PC-3 (cell line): ENCODE measurements around the gene CILP. TPM values are rescaled to one million over a fixed set of nuclear protein-coding genes. Genes with fewer than 3 reads are reported as not detected.

Source experiments
- ATAC-seq: fragments of 200-7000 bp; cut with Tn5 transposase; 2 replicates; pipeline ENCODE4 v1.9.1; 2020; ENCODE audit warnings: mild to moderate bottlenecking, moderate library complexity
- BruUV-seq: library from RNA; stranded (reverse); fragments of 400-500 nt; replicated peaks from 2 replicates; lab custom pipeline; 2021; lab: Mats Ljungman, UMichigan
- CTCF ChIA-PET: fragments of 300-600 bp; sonication (Branson Sonifier 250); formaldehyde crosslinking; loops from one replicate; lab custom pipeline; 2022; ENCODE audit warnings: antibody characterized with exemption; lab: Charles Lee
- POLR2A ChIA-PET: fragments of 300-600 bp; sonication (Branson Sonifier 250); formaldehyde crosslinking; loops from one replicate; lab custom pipeline; 2022; ENCODE audit warnings: antibody characterized with exemption; ENCODE audit not compliant: unreplicated experiment; lab: Charles Lee
- DNase-seq: peaks from one replicate; pipeline ENCODE4 v3.0.0-alpha.2; 2015
- H2AFZ ChIP-seq: fragments of 300-600 bp; sonication (generic); 2 replicates; pipeline ENCODE4 v1.6.0; 2016; ENCODE audit warnings: antibody characterized with exemption, low read length
- H3F3A ChIP-seq: fragments of 300-600 bp; sonication (generic); one replicate; pipeline ENCODE4 v1.6.0; 2017; ENCODE audit warnings: antibody characterized with exemption, low read length, control low read depth, mild to moderate bottlenecking; ENCODE audit not compliant: unreplicated experiment
- H3K27ac ChIP-seq: fragments of 300-600 bp; sonication (generic); 2 replicates; pipeline ENCODE4 v1.5.1; 2016; ENCODE audit warnings: mild to moderate bottlenecking, low read length
- H3K27me3 ChIP-seq: fragments of 300-600 bp; sonication (generic); 2 replicates; pipeline ENCODE4 v1.6.1; 2016; ENCODE audit warnings: low read length, mixed read lengths
- H3K36me3 ChIP-seq: fragments of 300-600 bp; sonication (generic); 2 replicates; pipeline ENCODE4 v1.6.1; 2016; ENCODE audit warnings: low read depth, mixed run types, low read length, mixed read lengths
- H3K4me1 ChIP-seq: fragments of 300-600 bp; sonication (generic); 2 replicates; pipeline ENCODE4 v1.5.1; 2016; ENCODE audit warnings: low read length; ENCODE audit not compliant: insufficient read depth
- H3K4me2 ChIP-seq: fragments of 300-600 bp; sonication (generic); 2 replicates; pipeline ENCODE4 v1.6.0; 2016; ENCODE audit warnings: low read length
- H3K4me3 ChIP-seq: fragments of 300-600 bp; sonication (generic); 2 replicates; pipeline ENCODE4 v1.5.1; 2016; ENCODE audit warnings: mild to moderate bottlenecking, low read length, mixed read lengths
- H3K79me2 ChIP-seq: fragments of 300-600 bp; sonication (generic); 2 replicates; pipeline ENCODE4 v1.6.1; 2017; ENCODE audit warnings: low read length, mixed read lengths
- H3K9ac ChIP-seq: fragments of 300-600 bp; sonication (generic); 2 replicates; pipeline ENCODE4 v1.6.0; 2016; ENCODE audit warnings: mild to moderate bottlenecking, low read length
- H3K9me2 ChIP-seq: fragments of 300-600 bp; sonication (generic); replicated peaks from 2 replicates; pipeline ENCODE4 v1.6.1; 2016; ENCODE audit warnings: mixed run types, low read length, mixed read lengths
- H3K9me3 ChIP-seq: fragments of 300-600 bp; sonication (generic); 2 replicates; pipeline ENCODE4 v1.6.1; 2016; ENCODE audit warnings: low read length, mixed read lengths
- H4K20me1 ChIP-seq: fragments of 300-600 bp; sonication (generic); 2 replicates; pipeline ENCODE4 v1.6.1; 2016; ENCODE audit warnings: low read length, mixed read lengths
- EZH2 ChIP-seq: fragments of 300-600 bp; sonication (generic); IDR thresholded peaks from one replicate; pipeline ENCODE4 v1.6.1; 2017; ENCODE audit warnings: antibody characterized with exemption, mild to moderate bottlenecking, low read length; ENCODE audit not compliant: unreplicated experiment
- EZH2phosphoT487 ChIP-seq: fragments of 300-600 bp; sonication (generic); IDR thresholded peaks from 2 replicates; pipeline ENCODE4 v1.6.1; 2018; ENCODE audit warnings: mild to moderate bottlenecking, antibody characterized with exemption, low read length, borderline replicate concordance
- intact Hi-C: fragments of 100-400 bp; cut with micrococcal nuclease; formaldehyde crosslinking; loops from 2 replicates; pipeline ENCODE4 v1.9.0; 2023
- total RNA-seq: library from RNA; depleted of rRNA; stranded (reverse); fragments of >200 nt; gene quantifications from 2 replicates; pipeline ENCODE4 v1.2.3, GENCODE V29; 2014
- TF ChIP-seq, protein P1 (sequence below): fragments of 300-600 bp; sonication (generic); conservative IDR thresholded peaks from 2 replicates; pipeline ENCODE4 v1.5.1; 2017; ENCODE audit warnings: antibody characterized with exemption, low read depth, mild to moderate bottlenecking, low read length

Gene CILP
- total RNA-seq, 1 experiment from 2014 or later = not detected

DNA sequence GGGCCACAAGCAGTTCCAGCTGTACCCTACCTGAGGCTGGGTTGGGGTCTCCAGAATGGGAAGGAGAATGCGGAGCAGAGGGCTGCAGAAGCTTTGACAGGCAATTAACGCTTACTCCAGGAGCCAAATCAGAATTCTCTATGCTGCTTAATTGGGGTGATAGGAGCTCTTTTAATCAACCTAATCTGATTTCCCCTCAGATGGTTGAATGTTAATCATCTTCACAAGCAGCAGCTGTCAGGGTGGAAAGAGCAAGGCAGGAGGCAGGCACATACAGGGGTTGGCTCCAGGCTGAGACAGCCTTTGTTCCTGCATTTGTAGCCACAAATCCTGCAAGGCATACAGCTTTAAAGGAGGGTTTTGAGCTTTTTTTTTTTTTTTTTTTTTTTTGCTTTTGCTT is 2.6 kb downstream of the CILP start:
- Histone ChIP-seq H3K27ac (no peak overlapping the region), H3K9me3 (no peaks in the 10 kb centered on the region), H3K4me3 (no peak overlapping the region), H3K36me3 (no peaks in the 10 kb centered on the region), H3K9ac (no peak overlapping the region), H3K9me2 (no peaks in the 10 kb centered on the region), H3K79me2 (no peaks in the 10 kb centered on the region), H3F3A (no peaks in the 10 kb centered on the region), H3K27me3 (no peaks in the 10 kb centered on the region), H4K20me1 (no peaks in the 10 kb centered on the region), H3K4me2 (no peak overlapping the region), H2AFZ (no peak overlapping the region), H3K4me1 (no peaks in the 10 kb centered on the region)
- TF ChIP-seq, protein P1, sequence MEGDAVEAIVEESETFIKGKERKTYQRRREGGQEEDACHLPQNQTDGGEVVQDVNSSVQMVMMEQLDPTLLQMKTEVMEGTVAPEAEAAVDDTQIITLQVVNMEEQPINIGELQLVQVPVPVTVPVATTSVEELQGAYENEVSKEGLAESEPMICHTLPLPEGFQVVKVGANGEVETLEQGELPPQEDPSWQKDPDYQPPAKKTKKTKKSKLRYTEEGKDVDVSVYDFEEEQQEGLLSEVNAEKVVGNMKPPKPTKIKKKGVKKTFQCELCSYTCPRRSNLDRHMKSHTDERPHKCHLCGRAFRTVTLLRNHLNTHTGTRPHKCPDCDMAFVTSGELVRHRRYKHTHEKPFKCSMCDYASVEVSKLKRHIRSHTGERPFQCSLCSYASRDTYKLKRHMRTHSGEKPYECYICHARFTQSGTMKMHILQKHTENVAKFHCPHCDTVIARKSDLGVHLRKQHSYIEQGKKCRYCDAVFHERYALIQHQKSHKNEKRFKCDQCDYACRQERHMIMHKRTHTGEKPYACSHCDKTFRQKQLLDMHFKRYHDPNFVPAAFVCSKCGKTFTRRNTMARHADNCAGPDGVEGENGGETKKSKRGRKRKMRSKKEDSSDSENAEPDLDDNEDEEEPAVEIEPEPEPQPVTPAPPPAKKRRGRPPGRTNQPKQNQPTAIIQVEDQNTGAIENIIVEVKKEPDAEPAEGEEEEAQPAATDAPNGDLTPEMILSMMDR = no peak
- TF ChIP-seq EZH2 = no peak
- TF ChIP-seq EZH2phosphoT487 = no peak
- BruUV-seq = no TSS peak
- POLR2A ChIA-PET = no interaction called here
- ATAC-seq = no peak
- DNase-seq = no peak
- intact Hi-C loops = no loop called here
- CTCF ChIA-PET = no interaction called here

- H3K9me2 ChIP-seq = no peaks in the 10 kb centered on the region
- no peaks in the 10 kb centered on the region for H3K79me2 ChIP-seq
- H3K4me3 ChIP-seq = no peak overlapping the region
- no peaks in the 10 kb centered on the region for H4K20me1 ChIP-seq
- BruUV-seq = no TSS peak
- no peak overlapping the region for H3K4me2 ChIP-seq
- intact Hi-C loops = no loop called here
- no peak overlapping the region for H3K27ac ChIP-seq
- H3K27me3 ChIP-seq = no peaks in the 10 kb centered on the region
- POLR2A ChIA-PET = interaction anchor here (0.6 kb wide), 1 partner anchor 926 kb away, joined by 4 read pairs; no protein-coding TSS in a partner anchor
- TF ChIP-seq, protein P1 = no peak
- TF ChIP-seq EZH2phosphoT487 (no peak), EZH2 (no peak)
- no peaks in the 10 kb centered on the region for H3K4me1 ChIP-seq
- H3F3A ChIP-seq = no peaks in the 10 kb centered on the region
- H3K9ac ChIP-seq = no peak overlapping the region
- H2AFZ ChIP-seq = no peak overlapping the region
- DNase-seq = no peak
- no peak for ATAC-seq
- no peaks in the 10 kb centered on the region for H3K36me3 ChIP-seq
- H3K9me3 ChIP-seq = no peaks in the 10 kb centered on the region
- CTCF ChIA-PET = no interaction called here
Observed at GRCh38 chr15:65207280-65207840, 3.9 kb downstream of the CILP start.

DNA sequence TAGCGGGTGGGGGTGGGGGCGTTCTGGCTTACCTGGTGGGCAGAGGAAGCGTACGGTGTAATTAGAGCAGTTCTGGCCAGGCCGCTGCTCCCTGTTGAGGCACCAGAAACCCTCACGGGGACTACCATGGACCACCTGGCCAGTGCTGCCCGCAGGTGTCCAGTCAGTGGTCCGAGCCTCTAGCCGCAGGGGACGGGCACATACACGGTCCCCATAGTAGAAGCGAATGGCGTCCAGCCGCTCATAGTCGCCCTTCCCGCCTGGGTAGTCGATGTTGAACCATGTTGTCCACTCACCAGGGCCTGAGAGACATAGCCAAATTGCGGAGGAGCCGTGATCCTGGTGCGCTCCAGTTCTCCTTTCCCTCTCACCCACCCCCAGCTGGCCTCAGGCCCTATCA is 4.5 kb downstream of the CILP start:
- H3K4me1 ChIP-seq = no peaks in the 10 kb centered on the region
- TF ChIP-seq, protein P1 = no peak
- TF ChIP-seq EZH2 (no peak), EZH2phosphoT487 (no peak)
- no peak overlapping the region for H2AFZ ChIP-seq
- H3K36me3 ChIP-seq = no peaks in the 10 kb centered on the region
- H3K27me3 ChIP-seq = no peaks in the 10 kb centered on the region
- H3K9me3 ChIP-seq = no peaks in the 10 kb centered on the region
- ChIA-PET POLR2A (interaction anchor here (0.6 kb wide), 1 partner anchor 927 kb away, joined by 4 read pairs; no protein-coding TSS in a partner anchor), CTCF (no interaction called here)
- no peak overlapping the region for H3K4me3 ChIP-seq
- no peaks in the 10 kb centered on the region for H3K9me2 ChIP-seq
- H3K9ac ChIP-seq = no peak overlapping the region
- H3K4me2 ChIP-seq = no peak overlapping the region
- DNase-seq (no peak), ATAC-seq (no peak)
- BruUV-seq = no TSS peak
- no peaks in the 10 kb centered on the region for H3F3A ChIP-seq
- H3K79me2 ChIP-seq = no peaks in the 10 kb centered on the region
- intact Hi-C loops = no loop called here
- H4K20me1 ChIP-seq = no peaks in the 10 kb centered on the region
- no peak overlapping the region for H3K27ac ChIP-seq
